Activated CD4-positive, alpha-beta T cell treated with anti-CD3 and anti-CD28 coated beads for 48 hours (primary cell): Measurements from ENCODE around the gene TM4SF1.

ENCODE experiments used
- DNase-seq: peaks from one replicate; pipeline ENCODE4 v3.0.0-alpha.2; 2020

TM4SF1 gene

GRCh38 chr3:149373235-149374125 is 4.0 kb downstream of the TM4SF1 start:
- DNase-seq: no peak

GRCh38 chr3:149371723-149372114 is 5.7 kb downstream of the TM4SF1 start:
- no peak for DNase-seq

- no peak for DNase-seq
Observed at GRCh38 chr3:149371001-149371722, 6.3 kb downstream of the TM4SF1 start.

GRCh38 chr3:149369991-149370866 is 7.2 kb downstream of the TM4SF1 start:
- no peak for DNase-seq

GRCh38 chr3:149368674-149369497 is 8.6 kb downstream of the TM4SF1 start:
- DNase-seq: no peak

- no peak for DNase-seq
Observed at GRCh38 chr3:149368201-149368673, 9.2 kb downstream of the TM4SF1 start.

GRCh38 chr3:149366941-149367840 is 10.3 kb downstream of the TM4SF1 start:
- DNase-seq: peak; percentile 42

- DNase-seq: no peak
Observed at GRCh38 chr3:149366031-149366430, 11.4 kb downstream of the TM4SF1 start.

GRCh38 chr3:149364624-149365023 is 12.8 kb downstream of the TM4SF1 start:
- no peak for DNase-seq

GRCh38 chr3:149363053-149363452 is 14.4 kb downstream of the TM4SF1 start:
- no peak for DNase-seq

- DNase-seq: no peak
Observed at GRCh38 chr3:149362366-149362765, 15.1 kb downstream of the TM4SF1 start.

GRCh38 chr3:149356630-149357029 is 20.8 kb downstream of the TM4SF1 start:
- no peak for DNase-seq

- DNase-seq: no peak
Observed at GRCh38 chr3:149356044-149356592, 21.3 kb downstream of the TM4SF1 start.

- no peak for DNase-seq
Observed at GRCh38 chr3:149353581-149354184, 23.8 kb downstream of the TM4SF1 start.

GRCh38 chr3:149352556-149352955 is 24.9 kb downstream of the TM4SF1 start:
- DNase-seq: peak; percentile 55

GRCh38 chr3:149343951-149344350 is 33.5 kb downstream of the TM4SF1 start:
- DNase-seq: no peak

GRCh38 chr3:149342413-149343380 is 34.8 kb downstream of the TM4SF1 start:
- no peak for DNase-seq

- no peak for DNase-seq
Observed at GRCh38 chr3:149340310-149340933, 37.0 kb downstream of the TM4SF1 start.
